GM08714 (cell line): ENCODE results near the gene OR52N4.
"Not testable (repeated sequence)": the region's sequence is repeated elsewhere in the genome, so short reads cannot be mapped to it uniquely, and the experiment has no call there.

Experiments used
- H3K4me3 ChIP-seq: fragments of 200-500 bp; sonication (Bioruptor generic); 2 replicates; pipeline ENCODE4 v1.5.1; 2014; ENCODE audit warnings: mild to moderate bottlenecking, low read length, inconsistent platforms
- ZNF274 ChIP-seq: IDR thresholded peaks from 2 replicates; pipeline ENCODE4 v1.6.1; 2012; ENCODE audit warnings: mild to moderate bottlenecking, low read depth, low read length

The OR52N4 gene

GRCh38 chr11:5753943-5754342, at the start of gene OR52N4:
Gene OR52N4, plus strand, starts transcription at chr11:5754243. Its CDS starts 498 bp downstream, at chr11:5754741.
- no peak for TF ChIP-seq ZNF274
- no peak within 1 kb of the TSS for H3K4me3 ChIP-seq

GRCh38 chr11:5705688-5706087, 48.4 kb upstream of the OR52N4 start:
- no peak for TF ChIP-seq ZNF274

GRCh38 chr11:5712507-5712906, 41.5 kb upstream of the OR52N4 start:
- no peak for TF ChIP-seq ZNF274
- no peak overlapping the region for H3K4me3 ChIP-seq

More at GRCh38 chr11:5705688-5706087, 48.4 kb upstream of the OR52N4 start:
- no peak overlapping the region for H3K4me3 ChIP-seq

- no peak overlapping the region for H3K4me3 ChIP-seq
- no peak for TF ChIP-seq ZNF274
Observed at GRCh38 chr11:5713695-5714094, 40.3 kb upstream of the OR52N4 start.

- not testable (repeated sequence) for H3K4me3 ChIP-seq
Observed at GRCh38 chr11:5716518-5716917, 37.5 kb upstream of the OR52N4 start.

- H3K4me3 ChIP-seq: no peak overlapping the region
- no peak for TF ChIP-seq ZNF274
Observed at GRCh38 chr11:5719703-5720495, 34.1 kb upstream of the OR52N4 start.

- no peak overlapping the region for H3K4me3 ChIP-seq
- TF ChIP-seq ZNF274: no peak
Observed at GRCh38 chr11:5722622-5723021, 31.4 kb upstream of the OR52N4 start.

- H3K4me3 ChIP-seq: no peak overlapping the region
- no peak for TF ChIP-seq ZNF274
Observed at GRCh38 chr11:5726351-5726750, 27.7 kb upstream of the OR52N4 start.

GRCh38 chr11:5727691-5728090, 26.4 kb upstream of the OR52N4 start:
- no peak overlapping the region for H3K4me3 ChIP-seq
- no peak for TF ChIP-seq ZNF274

GRCh38 chr11:5736396-5736795, 17.6 kb upstream of the OR52N4 start, which contains the start of gene OR56B1:
Gene OR56B1, plus strand, starts transcription at chr11:5736448. Its CDS starts 69 bp downstream, at chr11:5736517.
- no peak within 1 kb of the TSS for H3K4me3 ChIP-seq
- no peak for TF ChIP-seq ZNF274

GRCh38 chr11:5737091-5737490, 17.0 kb upstream of the OR52N4 start:
- H3K4me3 ChIP-seq: no peak overlapping the region
- no peak for TF ChIP-seq ZNF274

GRCh38 chr11:5737670-5738392, 16.2 kb upstream of the OR52N4 start:
- no peak overlapping the region for H3K4me3 ChIP-seq
- TF ChIP-seq ZNF274: no peak

- H3K4me3 ChIP-seq: no peak overlapping the region
- no peak for TF ChIP-seq ZNF274
Observed at GRCh38 chr11:5738431-5738830, 15.6 kb upstream of the OR52N4 start.

GRCh38 chr11:5746614-5747013, 7.4 kb upstream of the OR52N4 start:
- no peak for TF ChIP-seq ZNF274
- no peak overlapping the region for H3K4me3 ChIP-seq

GRCh38 chr11:5749836-5750235, 4.2 kb upstream of the OR52N4 start:
- H3K4me3 ChIP-seq: no peak overlapping the region
- TF ChIP-seq ZNF274: no peak

GRCh38 chr11:5767056-5767455, 13.0 kb downstream of the OR52N4 start:
- H3K4me3 ChIP-seq: no peak overlapping the region

More at GRCh38 chr11:5767056-5767455, 13.0 kb downstream of the OR52N4 start:
- no peak for TF ChIP-seq ZNF274
